Fibroblast of the conjunctiva (primary cell): ENCODE data around the gene ADAD1.
"Not testable (repeated sequence)": the region's sequence is repeated elsewhere in the genome, so short reads cannot be mapped to it uniquely, and the experiment has no call there.

Source experiments
- DNase-seq: peaks from one replicate; pipeline ENCODE4 v3.0.0-alpha.2; 2010; ENCODE audit warnings: low read depth

The ADAD1 gene

GRCh38 chr4:122378711-122379110 lies at the start of gene ADAD1:
Gene ADAD1 (plus strand): TSS chr4:122379011. CDS start chr4:122380070, 1,059 bp downstream.
- no peak for DNase-seq

GRCh38 chr4:122329876-122330565 lies 48.8 kb upstream of the ADAD1 start:
- DNase-seq = no peak

- no peak for DNase-seq
Observed at GRCh38 chr4:122331195-122331594, 47.6 kb upstream of the ADAD1 start.

GRCh38 chr4:122334828-122335227 lies 44.0 kb upstream of the ADAD1 start:
- no peak for DNase-seq

- no peak for DNase-seq
Observed at GRCh38 chr4:122341886-122342285, 36.9 kb upstream of the ADAD1 start.

- DNase-seq = no peak
Observed at GRCh38 chr4:122346036-122346435, 32.8 kb upstream of the ADAD1 start.

GRCh38 chr4:122346503-122346902 lies 32.3 kb upstream of the ADAD1 start:
- DNase-seq = no peak

- no peak for DNase-seq
Observed at GRCh38 chr4:122356317-122356808, 22.4 kb upstream of the ADAD1 start.

- no peak for DNase-seq
Observed at GRCh38 chr4:122360754-122361153, 18.1 kb upstream of the ADAD1 start.

GRCh38 chr4:122364700-122365404 lies 14.0 kb upstream of the ADAD1 start:
- no peak for DNase-seq

GRCh38 chr4:122368786-122369185 lies 10.0 kb upstream of the ADAD1 start:
- DNase-seq = not testable (repeated sequence)

GRCh38 chr4:122377352-122377751 lies 1.5 kb upstream of the ADAD1 start:
- DNase-seq = no peak

- DNase-seq = no peak
Observed at GRCh38 chr4:122379239-122379638, 428 bp downstream of the ADAD1 start.

GRCh38 chr4:122383341-122383740 lies 4.5 kb downstream of the ADAD1 start:
- DNase-seq = no peak

- no peak for DNase-seq
Observed at GRCh38 chr4:122384245-122384644, 5.4 kb downstream of the ADAD1 start.

- DNase-seq = no peak
Observed at GRCh38 chr4:122393276-122393675, 14.5 kb downstream of the ADAD1 start.

- DNase-seq = no peak
Observed at GRCh38 chr4:122403861-122404260, 25.1 kb downstream of the ADAD1 start.

- no peak for DNase-seq
Observed at GRCh38 chr4:122412547-122412946, 33.7 kb downstream of the ADAD1 start.

GRCh38 chr4:122423246-122423645 lies 44.4 kb downstream of the ADAD1 start:
- DNase-seq = peak; percentile 18

GRCh38 chr4:122431351-122431750 lies 52.5 kb downstream of the ADAD1 start:
- no peak for DNase-seq

GRCh38 chr4:122434285-122434684 lies 55.5 kb downstream of the ADAD1 start:
- DNase-seq = no peak

GRCh38 chr4:122450847-122451246 lies 72.0 kb downstream of the ADAD1 start:
- no peak for DNase-seq

GRCh38 chr4:122453384-122453995 lies 74.7 kb downstream of the ADAD1 start:
- no peak for DNase-seq
